Liver (tissue), 9 donors: ENCODE data around the gene TBC1D21. TPM values are rescaled to one million over a fixed set of nuclear protein-coding genes. Genes with fewer than 3 reads are reported as not detected.

Experiments used
- DNase-seq: peaks from one replicate; pipeline ENCODE4 v3.0.0-alpha.2; 2017; ENCODE audit warnings: low spot score
- H3K27ac ChIP-seq, 2 donors: one replicate each; pipeline ENCODE4 v1.7.0; 2013; ENCODE audit warnings: inconsistent platforms in 2 of 2, low read length in 2 of 2, control low read depth in 1 of 2, low read depth in 1 of 2, mild to moderate bottlenecking in 1 of 2
- H3K27me3 ChIP-seq, 4 donors: one replicate each; pipeline versions ENCODE4 v1.6.1 to v1.7.0; 2013; ENCODE audit warnings: low read length in 3 of 4, inconsistent platforms in 1 of 4, mild to moderate bottlenecking in 1 of 4, moderate library complexity in 1 of 4; ENCODE audit not compliant: control insufficient read depth in 4 of 4, insufficient read depth in 4 of 4
- H3K36me3 ChIP-seq, 4 donors: one replicate each; pipeline versions ENCODE4 v1.6.1 to v1.7.0; 2013; ENCODE audit warnings: low read length in 3 of 4, mild to moderate bottlenecking in 3 of 4, low read depth in 1 of 4, moderate library complexity in 1 of 4; ENCODE audit not compliant: control insufficient read depth in 4 of 4, insufficient read depth in 3 of 4
- H3K4me1 ChIP-seq, 4 donors: one replicate each; pipeline versions ENCODE4 v1.6.1 to v1.7.0; 2013; ENCODE audit warnings: low read length in 3 of 4, mild to moderate bottlenecking in 3 of 4, moderate library complexity in 1 of 4; ENCODE audit not compliant: control insufficient read depth in 4 of 4, insufficient read depth in 4 of 4
- H3K4me3 ChIP-seq, 3 donors: one replicate each; pipeline versions ENCODE4 v1.6.1 to v1.7.0; 2013; ENCODE audit warnings: low read length in 3 of 3, control low read depth in 1 of 3, low read depth in 1 of 3, mild to moderate bottlenecking in 1 of 3
- H3K9ac ChIP-seq, 2 donors: one replicate each; pipeline ENCODE4 v1.7.0; 2013; ENCODE audit warnings: low read length in 2 of 2, mild to moderate bottlenecking in 2 of 2, moderate library complexity in 2 of 2, control low read depth in 1 of 2, low read depth in 1 of 2
- H3K9me3 ChIP-seq, 4 donors: one replicate each; pipeline versions ENCODE4 v1.6.1 to v1.7.0; 2013; ENCODE audit warnings: low read length in 3 of 4; ENCODE audit not compliant: control insufficient read depth in 4 of 4
- ATF3 ChIP-seq: IDR thresholded peaks from 2 replicates; pipeline ENCODE4 v1.6.1; 2016; ENCODE audit warnings: antibody characterized with exemption
- CTCF ChIP-seq: fragments of 150-350 bp; IDR thresholded peaks from 2 replicates; pipeline ENCODE4 v1.5.1; 2017; ENCODE audit warnings: improper control_type of control experiment, low read depth, low read length; ENCODE audit not compliant: missing input control
- EGR1 ChIP-seq, 2 donors: IDR thresholded peaks; 2 replicates each; pipeline ENCODE4 v1.6.1; 2016 to 2018; ENCODE audit warnings: antibody characterized with exemption in 2 of 2, low read depth in 2 of 2
- FOXA2 ChIP-seq: IDR thresholded peaks from 2 replicates; pipeline ENCODE4 v1.6.1; 2016; ENCODE audit warnings: antibody characterized with exemption
- GABPA ChIP-seq, 2 donors: IDR thresholded peaks in 1 of 2; conservative IDR thresholded peaks in 1 of 2; 2 replicates each; pipeline ENCODE4 v1.6.1; 2016; ENCODE audit warnings: antibody characterized with exemption in 2 of 2, mild to moderate bottlenecking in 1 of 2, moderate library complexity in 1 of 2
- HNF4G ChIP-seq: IDR thresholded peaks from 2 replicates; pipeline ENCODE4 v1.6.1; 2016; ENCODE audit warnings: antibody characterized with exemption
- JUND ChIP-seq, 2 donors: IDR thresholded peaks; 2 replicates each; pipeline ENCODE4 v1.6.1; 2016; ENCODE audit warnings: antibody characterized with exemption in 2 of 2
- MAX ChIP-seq: IDR thresholded peaks from 2 replicates; pipeline ENCODE4 v1.6.1; 2016; ENCODE audit warnings: antibody characterized with exemption
- NR2F2 ChIP-seq: IDR thresholded peaks from 2 replicates; pipeline ENCODE4 v1.6.1; 2016; ENCODE audit warnings: antibody characterized with exemption
- RAD21 ChIP-seq, 2 donors: IDR thresholded peaks; 2 replicates each; pipeline ENCODE4 v1.6.1; 2016; ENCODE audit warnings: antibody characterized with exemption in 2 of 2, mild to moderate bottlenecking in 2 of 2
- REST ChIP-seq: IDR thresholded peaks from 2 replicates; pipeline ENCODE4 v1.6.1; 2016; ENCODE audit warnings: antibody characterized with exemption, mild to moderate bottlenecking
- RXRA ChIP-seq, 2 donors: IDR thresholded peaks; 2 replicates each; pipeline ENCODE4 v1.6.1; 2017 to 2018; ENCODE audit warnings: antibody characterized with exemption in 2 of 2, mild to moderate bottlenecking in 1 of 2
- SP1 ChIP-seq: IDR thresholded peaks from 2 replicates; pipeline ENCODE4 v1.6.1; 2018; ENCODE audit warnings: antibody characterized with exemption, mild to moderate bottlenecking
- TAF1 ChIP-seq: conservative IDR thresholded peaks from 2 replicates; pipeline ENCODE4 v1.6.1; 2016; ENCODE audit warnings: antibody characterized with exemption, mild to moderate bottlenecking
- YY1 ChIP-seq: IDR thresholded peaks from 2 replicates; pipeline ENCODE4 v1.6.1; 2016; ENCODE audit warnings: antibody characterized with exemption, mild to moderate bottlenecking
- ZBTB33 ChIP-seq: IDR thresholded peaks from 2 replicates; pipeline ENCODE4 v1.6.1; 2016; ENCODE audit warnings: antibody characterized with exemption
- WGBS: extraction: QIAGEN DNeasy Blood & Tissue Kit; methylation state at CpG from one replicate; pipeline ENCODE4 v1.1.7; 2013; 5-methylcytosine and 5-hydroxymethylcytosine counted together
- polyA plus RNA-seq, 2 donors: library from polyadenylated mRNA; stranded (reverse) in 1 of 2; unstranded in 1 of 2; fragments of 200-250 nt in 1 of 2; fragments of >200 nt in 1 of 2; fragmentation: Nextera tagmentation in 1 of 2; extraction: Ambion mirVana in 1 of 2; gene quantifications; one replicate each; pipeline versions ENCODE4 v1.2.1 to v1.2.3, GENCODE V29; 2013 to 2015
- total RNA-seq, 2 donors: library from RNA; depleted of rRNA; stranded (reverse); fragments of >200 nt; gene quantifications; one replicate each; pipeline ENCODE4 v1.2.3, GENCODE V29; 2014
- donor health status: healthy.
- donor health status: healthy.
- donor health status: healthy.
- donor health status: healthy.
- donor health status: healthy.

Gene TBC1D21
- total and polyA plus RNA-seq, 4 donors: not detected

GRCh38 chr15:73888224-73889041, 15.1 kb downstream of the TBC1D21 start:
- no peak for DNase-seq
- Histone ChIP-seq H3K4me1 (no peaks in the 10 kb centered on the region), H3K9me3 (peaks cover 0 to 13% (median 4%) of the 10 kb centered on the region in 4 donors), H3K9ac (no peak overlapping the region), H3K27ac (no peak overlapping the region), H3K36me3 (no peaks in the 10 kb centered on the region), H3K4me3 (no peak overlapping the region), H3K27me3 (no peaks in the 10 kb centered on the region)
- TF ChIP-seq REST (no peak), MAX (no peak), RAD21 (IDR thresholded peaks at IDR 0.05) (no peak), FOXA2 (no peak), NR2F2 (no peak), JUND (IDR thresholded peaks at IDR 0.05) (no peak), GABPA (IDR thresholded peaks at IDR 0.05 in 1 of 2, conservative IDR thresholded peaks at IDR 0.05 in 1 of 2) (no peak), TAF1 (no peak), RXRA (IDR thresholded peaks at IDR 0.05) (no peak), EGR1 (IDR thresholded peaks at IDR 0.05; ENCODE audit: low read depth in 2 of 2) (no peak)
- 68% methylated on average over 10 of the region's 10 CpGs for WGBS

- H3K27ac ChIP-seq: no peak overlapping the region
- 64% methylated on average over 6 of the region's 6 CpGs for WGBS
- H3K9ac ChIP-seq: no peak overlapping the region
- no peak for DNase-seq
- H3K27me3 ChIP-seq: no peaks in the 10 kb centered on the region
- TF ChIP-seq CTCF (no peak), JUND (IDR thresholded peaks at IDR 0.05) (no peak), EGR1 (IDR thresholded peaks at IDR 0.05; ENCODE audit: low read depth in 2 of 2) (no peak), MAX (no peak), HNF4G (no peak), ATF3 (no peak), FOXA2 (no peak), RAD21 (IDR thresholded peaks at IDR 0.05) (no peak), RXRA (IDR thresholded peaks at IDR 0.05) (no peak), SP1 (no peak), GABPA (IDR thresholded peaks at IDR 0.05 in 1 of 2, conservative IDR thresholded peaks at IDR 0.05 in 1 of 2) (no peak), YY1 (no peak), REST (no peak), NR2F2 (no peak), TAF1 (no peak), ZBTB33 (no peak)
- no peak overlapping the region for H3K4me3 ChIP-seq
- H3K36me3 ChIP-seq: no peaks in the 10 kb centered on the region
- H3K4me1 ChIP-seq: no peaks in the 10 kb centered on the region
- H3K9me3 ChIP-seq: peaks cover 0 to 13% (median 4%) of the 10 kb centered on the region in 4 donors
These were observed 15.8 kb downstream of the TBC1D21 start for GRCh38 chr15:73889053-73889761.
